GM10847 (cell line): ENCODE measurements around the gene NFAT5.

Source experiments
- POLR2A ChIP-seq: IDR thresholded peaks from 2 replicates; pipeline ENCODE4 v1.6.1; 2011; ENCODE audit not compliant: insufficient read length; ENCODE audit errors: extremely low read depth

Gene NFAT5

GRCh38 chr16:69618307-69618706 lies 52.5 kb downstream of the NFAT5 start:
- TF ChIP-seq POLR2A: no peak

- no peak for TF ChIP-seq POLR2A
Observed at GRCh38 chr16:69618721-69619120, 53.0 kb downstream of the NFAT5 start.

- TF ChIP-seq POLR2A: no peak
Observed at GRCh38 chr16:69619514-69619913, 53.7 kb downstream of the NFAT5 start.

- TF ChIP-seq POLR2A: no peak
Observed at GRCh38 chr16:69620573-69620972, 54.8 kb downstream of the NFAT5 start.

- TF ChIP-seq POLR2A: no peak
Observed at GRCh38 chr16:69621225-69621624, 55.5 kb downstream of the NFAT5 start.

GRCh38 chr16:69626256-69626655 lies 60.5 kb downstream of the NFAT5 start:
- no peak for TF ChIP-seq POLR2A

- no peak for TF ChIP-seq POLR2A
Observed at GRCh38 chr16:69632828-69633227, 67.1 kb downstream of the NFAT5 start.

GRCh38 chr16:69633375-69633774 lies 67.6 kb downstream of the NFAT5 start:
- TF ChIP-seq POLR2A: no peak

- TF ChIP-seq POLR2A: no peak
Observed at GRCh38 chr16:69644790-69645189, 79.0 kb downstream of the NFAT5 start.

- TF ChIP-seq POLR2A: no peak
Observed at GRCh38 chr16:69647020-69647419, 81.3 kb downstream of the NFAT5 start.

GRCh38 chr16:69651217-69651616 lies 85.5 kb downstream of the NFAT5 start:
- TF ChIP-seq POLR2A: no peak

GRCh38 chr16:69654280-69654931 lies 88.6 kb downstream of the NFAT5 start:
- TF ChIP-seq POLR2A: no peak

GRCh38 chr16:69660166-69660565 lies 94.4 kb downstream of the NFAT5 start:
- no peak for TF ChIP-seq POLR2A

- TF ChIP-seq POLR2A: no peak
Observed at GRCh38 chr16:69662901-69663300, 97.1 kb downstream of the NFAT5 start.

- TF ChIP-seq POLR2A: no peak
Observed at GRCh38 chr16:69663846-69664245, 98.1 kb downstream of the NFAT5 start.

GRCh38 chr16:69669577-69669976 lies 103.8 kb downstream of the NFAT5 start:
- TF ChIP-seq POLR2A: no peak

GRCh38 chr16:69672315-69672997 lies 106.7 kb downstream of the NFAT5 start:
- no peak for TF ChIP-seq POLR2A
